Caco-2 (cell line): ENCODE results near the gene GRID1. TPM values are rescaled to one million over a fixed set of nuclear protein-coding genes. Genes with fewer than 3 reads are reported as not detected.

ENCODE experiments used
- BruUV-seq: library from RNA; stranded (reverse); fragments of 400-500 nt; replicated peaks from 2 replicates; lab custom pipeline; 2021; lab: Mats Ljungman, UMichigan
- CTCF ChIA-PET: fragments of 300-600 bp; sonication (Branson Sonifier 250); formaldehyde crosslinking; loops from one replicate; lab custom pipeline; 2022; ENCODE audit warnings: antibody characterized with exemption; lab: Charles Lee
- POLR2A ChIA-PET: fragments of 300-600 bp; sonication (Branson Sonifier 250); formaldehyde crosslinking; loops from one replicate; lab custom pipeline; 2022; ENCODE audit warnings: antibody characterized with exemption; lab: Charles Lee
- DNase-seq, 2 experiments: peaks; one replicate each; pipeline versions ENCODE4 v3.0.0 to v3.0.0-alpha.2; 2020 to 2022
- H3K27me3 ChIP-seq: replicated peaks from 2 replicates; pipeline ENCODE4 v1.6.0; 2011; ENCODE audit warnings: low read length; ENCODE audit not compliant: control insufficient read depth, insufficient read depth
- H3K36me3 ChIP-seq: 2 replicates; pipeline ENCODE4 v1.5.1; 2011; ENCODE audit warnings: low read length; ENCODE audit not compliant: control insufficient read depth, insufficient read depth
- H3K4me1 ChIP-seq: fragments of 250-450 bp; sonication (Bioruptor Pico); 2 replicates; pipeline ENCODE4 v1.5.1; 2020; ENCODE audit warnings: mild to moderate bottlenecking
- H3K4me3 ChIP-seq: 2 replicates; pipeline ENCODE4 v1.5.1; 2011; ENCODE audit warnings: low read depth, mild to moderate bottlenecking, control low read depth, low read length
- H3K9me3 ChIP-seq: fragments of 250-450 bp; sonication (Bioruptor Pico); 2 replicates; pipeline ENCODE4 v1.5.1; 2020; ENCODE audit warnings: mild to moderate bottlenecking, moderate library complexity
- H3K27ac Mint-ChIP-seq: one replicate; pipeline ENCODE4 v1.8.0; 2022; ENCODE audit warnings: mixed read lengths; ENCODE audit not compliant: unreplicated experiment
- H3K27me3 Mint-ChIP-seq: one replicate; pipeline ENCODE4 v1.8.0; 2022; ENCODE audit warnings: mixed read lengths; ENCODE audit not compliant: insufficient read depth, unreplicated experiment
- H3K36me3 Mint-ChIP-seq: one replicate; pipeline ENCODE4 v1.8.0; 2022; ENCODE audit warnings: mild to moderate bottlenecking, mixed read lengths; ENCODE audit not compliant: insufficient read depth, unreplicated experiment
- H3K4me1 Mint-ChIP-seq: one replicate; pipeline ENCODE4 v1.8.0; 2022; ENCODE audit warnings: low read depth, mixed read lengths; ENCODE audit not compliant: unreplicated experiment
- H3K4me3 Mint-ChIP-seq: one replicate; pipeline ENCODE4 v1.8.0; 2022; ENCODE audit warnings: mild to moderate bottlenecking, moderate library complexity, mixed read lengths; ENCODE audit not compliant: unreplicated experiment
- H3K9me3 Mint-ChIP-seq: one replicate; pipeline ENCODE4 v1.8.0; 2022; ENCODE audit warnings: mixed read lengths; ENCODE audit not compliant: unreplicated experiment
- CTCF ChIP-seq, 2 experiments: fragments of 200-600 bp in 1 of 2; IDR thresholded peaks; 1 replicate in 1 of 2; 2 replicates in 1 of 2; pipeline versions ENCODE4 v1.5.1 to v1.8.0; 2011 to 2022; ENCODE audit warnings: antibody characterized with exemption in 1 of 2, control low read depth in 1 of 2, inconsistent platforms in 1 of 2, low read depth in 1 of 2, low read length in 1 of 2, mild to moderate bottlenecking in 1 of 2, moderate library complexity in 1 of 2; ENCODE audit not compliant: insufficient read depth in 1 of 2, severe bottlenecking in 1 of 2, unreplicated experiment in 1 of 2
- intact Hi-C: fragments of 100-400 bp; cut with micrococcal nuclease; formaldehyde crosslinking; loops from one replicate; pipeline ENCODE4 v1.10.0; 2022; ENCODE audit not compliant: unreplicated experiment
- total RNA-seq: library from RNA; stranded (reverse); gene quantifications from 2 replicates; pipeline ENCODE4 v1.2.3, GENCODE V29; 2022

GRID1 gene
- total RNA-seq, 1 experiment from 2014 or later, result 8.0 TPM

DNA sequence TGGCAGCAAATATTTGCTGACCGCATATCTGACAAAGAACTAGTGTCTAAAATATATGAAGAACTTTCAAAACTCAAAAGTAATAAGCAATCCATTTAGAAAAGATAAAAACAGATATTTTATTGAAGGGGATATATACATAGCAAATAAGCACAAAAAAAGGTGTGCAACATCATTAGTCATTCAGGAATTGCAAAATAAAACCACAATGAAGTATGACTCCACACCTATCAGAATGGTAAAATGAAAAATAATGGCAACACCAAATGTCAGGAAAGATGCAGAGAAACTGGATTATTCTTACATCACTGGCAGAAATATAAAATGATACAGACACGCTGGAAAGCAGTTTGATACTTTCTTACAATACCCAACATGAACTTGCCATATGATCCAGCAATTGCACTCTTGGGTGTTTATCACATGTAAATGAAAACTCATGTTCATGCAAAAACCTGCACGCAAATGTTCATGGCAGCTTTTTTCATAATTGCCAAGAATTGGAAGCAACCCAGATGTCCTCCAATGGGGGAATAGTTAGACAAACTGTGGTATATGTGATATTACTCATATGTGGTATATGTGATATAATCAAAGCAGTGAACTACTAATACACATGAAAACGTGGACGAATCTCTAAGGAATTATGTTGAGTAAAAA lies 645.5 kb downstream of the GRID1 start:
- H3K36me3 Mint-ChIP-seq, result no peaks in the 10 kb centered on the region
- POLR2A ChIA-PET, result no interaction called here
- CTCF ChIA-PET, result no interaction called here
- H3K4me3 ChIP-seq, result no peak overlapping the region
- no TSS peak for BruUV-seq
- no peak overlapping the region for H3K27ac Mint-ChIP-seq
- H3K4me3 Mint-ChIP-seq, result no peak overlapping the region
- peaks cover 2% of the 10 kb centered on the region for H3K27me3 Mint-ChIP-seq
- no peaks in the 10 kb centered on the region for H3K4me1 Mint-ChIP-seq
- H3K4me1 ChIP-seq, result no peaks in the 10 kb centered on the region
- intact Hi-C loops, result no loop called here
- H3K36me3 ChIP-seq, result no peaks in the 10 kb centered on the region
- H3K9me3 ChIP-seq, result no peaks in the 10 kb centered on the region
- TF ChIP-seq CTCF (IDR thresholded peaks at IDR 0.05; ENCODE audit: insufficient read depth in 1 of 2, low read depth in 1 of 2, low read length in 1 of 2, severe bottlenecking in 1 of 2, unreplicated experiment in 1 of 2), result no peak
- no peak for DNase-seq
- no peaks in the 10 kb centered on the region for H3K9me3 Mint-ChIP-seq
- H3K27me3 ChIP-seq, result no peaks in the 10 kb centered on the region

DNA sequence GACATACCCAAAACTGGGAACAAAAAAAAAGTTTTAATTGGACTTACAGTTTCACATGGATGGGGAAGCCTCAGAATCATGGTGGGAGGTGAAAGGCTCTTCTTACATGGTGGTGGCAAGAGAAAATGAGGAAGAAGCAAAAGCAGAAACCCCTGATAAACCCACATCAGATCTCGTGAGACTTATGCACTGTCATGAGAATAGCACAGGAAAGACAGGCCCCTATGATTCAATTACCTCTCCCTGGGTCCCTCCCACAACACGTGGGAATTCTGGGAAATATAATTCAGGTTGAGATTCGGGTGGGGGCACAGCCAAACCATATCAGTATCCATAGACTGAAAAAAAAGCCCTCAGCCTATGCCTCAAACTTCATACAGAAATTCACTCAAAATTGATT lies 647.2 kb downstream of the GRID1 start:
- H3K27me3 Mint-ChIP-seq, result peaks cover 2% of the 10 kb centered on the region
- Histone ChIP-seq H3K36me3 (no peaks in the 10 kb centered on the region), H3K27me3 (no peaks in the 10 kb centered on the region), H3K4me1 (no peaks in the 10 kb centered on the region), H3K4me3 (no peak overlapping the region), H3K9me3 (no peaks in the 10 kb centered on the region)
- H3K4me3 Mint-ChIP-seq, result no peak overlapping the region
- no peak overlapping the region for H3K27ac Mint-ChIP-seq
- no peaks in the 10 kb centered on the region for H3K4me1 Mint-ChIP-seq
- intact Hi-C loops, result no loop called here
- no TSS peak for BruUV-seq
- ChIA-PET CTCF (no interaction called here), POLR2A (no interaction called here)
- H3K36me3 Mint-ChIP-seq, result no peaks in the 10 kb centered on the region
- TF ChIP-seq CTCF (IDR thresholded peaks at IDR 0.05; ENCODE audit: insufficient read depth in 1 of 2, low read depth in 1 of 2, low read length in 1 of 2, severe bottlenecking in 1 of 2, unreplicated experiment in 1 of 2), result no peak
- no peaks in the 10 kb centered on the region for H3K9me3 Mint-ChIP-seq
- DNase-seq, result no peak

DNA sequence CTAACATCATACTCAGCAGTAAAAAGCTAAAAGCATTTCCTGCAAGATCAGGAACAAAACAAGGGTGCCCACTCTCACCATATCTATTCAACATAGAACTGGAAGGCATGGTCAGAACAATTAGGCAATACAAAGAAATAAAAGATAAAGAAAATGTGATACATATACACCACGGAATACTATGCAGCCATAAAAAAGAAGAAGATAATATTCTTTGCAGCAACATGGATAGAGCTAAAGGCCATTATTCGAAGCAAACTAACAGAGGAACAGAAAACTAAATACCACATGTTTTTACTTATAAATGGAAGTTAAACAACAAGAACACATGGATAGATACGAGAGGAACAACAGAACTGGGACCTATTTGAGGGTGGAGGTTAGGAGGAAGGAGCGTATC lies 652.7 kb downstream of the GRID1 start:
- Mint-ChIP-seq H3K4me3 (no peak overlapping the region), H3K27ac (no peak overlapping the region), H3K36me3 (no peaks in the 10 kb centered on the region), H3K9me3 (peaks cover 7% of the 10 kb centered on the region), H3K4me1 (no peaks in the 10 kb centered on the region), H3K27me3 (no peaks in the 10 kb centered on the region)
- ChIA-PET POLR2A (no interaction called here), CTCF (no interaction called here)
- Histone ChIP-seq H3K4me3 (no peak overlapping the region), H3K4me1 (no peaks in the 10 kb centered on the region), H3K27me3 (no peaks in the 10 kb centered on the region), H3K9me3 (no peaks in the 10 kb centered on the region), H3K36me3 (no peaks in the 10 kb centered on the region)
- BruUV-seq, result no TSS peak
- DNase-seq, result no peak
- intact Hi-C loops, result no loop called here
- no peak for TF ChIP-seq CTCF (IDR thresholded peaks at IDR 0.05; ENCODE audit: insufficient read depth in 1 of 2, low read depth in 1 of 2, low read length in 1 of 2, severe bottlenecking in 1 of 2, unreplicated experiment in 1 of 2)
